HEK293 (cell line): Measurements from ENCODE around the gene CAP1.

ENCODE experiments used
- CTCF ChIA-PET: fragments of 350-600 bp; formaldehyde crosslinking; extraction: SDS; loops from one replicate; lab custom pipeline; 2021; ENCODE audit warnings: antibody characterized with exemption; lab: Yijun Ruan, JAX
- POLR2A ChIA-PET: fragments of 300-600 bp; formaldehyde crosslinking; extraction: SDS; loops from one replicate; lab custom pipeline; 2020; ENCODE audit warnings: antibody characterized with exemption, inconsistent platforms; lab: Yijun Ruan, JAX
- H3K27ac ChIP-seq: fragments of 200-500 bp; sonication (Bioruptor generic); 2 replicates; pipeline ENCODE4 v1.5.1; 2014; ENCODE audit warnings: low read depth, low read length, control low read depth, inconsistent platforms; ENCODE audit errors: extremely low read depth
- H3K36me3 ChIP-seq, 2 experiments: fragments of 200-500 bp in 1 of 2; sonication (Bioruptor generic) in 1 of 2; 1 replicate in 1 of 2; 2 replicates in 1 of 2; pipeline ENCODE4 v1.5.1; 2014 to 2017; ENCODE audit warnings: inconsistent platforms in 2 of 2, low read length in 2 of 2; ENCODE audit not compliant: control insufficient read depth in 2 of 2, insufficient read depth in 1 of 2
- H3K4me1 ChIP-seq: fragments of 200-500 bp; sonication (Bioruptor generic); 2 replicates; pipeline ENCODE4 v1.5.1; 2014; ENCODE audit warnings: mild to moderate bottlenecking, low read length, inconsistent platforms; ENCODE audit not compliant: control insufficient read depth, insufficient read depth
- H3K4me3 ChIP-seq: 2 replicates; pipeline ENCODE4 v1.5.1; 2011; ENCODE audit warnings: low read depth, mild to moderate bottlenecking, control low read depth, low read length, moderate library complexity
- H3K9me3 ChIP-seq: fragments of 200-500 bp; sonication (Bioruptor generic); 2 replicates; pipeline ENCODE4 v1.5.1; 2014; ENCODE audit warnings: low read depth, low read length, inconsistent platforms; ENCODE audit not compliant: control insufficient read depth, insufficient read depth
- EGR2 ChIP-seq: fragments of 450-650 bp; formaldehyde crosslinking; IDR thresholded peaks from 2 replicates; pipeline ENCODE4 v1.5.1; 2016; ENCODE audit warnings: low read depth, missing biosample characterization, missing genetic modification characterization
- IKZF3 ChIP-seq: fragments of 450-650 bp; IDR thresholded peaks from 2 replicates; pipeline ENCODE4 v1.5.0; 2018; ENCODE audit warnings: missing biosample characterization, mild to moderate bottlenecking, missing genetic modification characterization, moderate library complexity
- OVOL3 ChIP-seq: fragments of 450-650 bp; formaldehyde crosslinking; IDR thresholded peaks from 2 replicates; pipeline ENCODE4 v1.5.1; 2016; ENCODE audit warnings: missing biosample characterization, missing genetic modification characterization
- SP3 ChIP-seq: fragments of 450-650 bp; formaldehyde crosslinking; IDR thresholded peaks from 2 replicates; pipeline ENCODE4 v1.5.1; 2016; ENCODE audit warnings: missing biosample characterization, missing genetic modification characterization
- TCF7L2 ChIP-seq: IDR thresholded peaks from 2 replicates; pipeline ENCODE4 v1.6.1; 2011; ENCODE audit warnings: low read depth, mild to moderate bottlenecking, inconsistent platforms, low read length, moderate library complexity, borderline replicate concordance
- WT1 ChIP-seq: fragments of 450-650 bp; formaldehyde crosslinking; IDR thresholded peaks from 2 replicates; pipeline ENCODE4 v1.5.1; 2016; ENCODE audit warnings: missing biosample characterization, missing genetic modification characterization
- ZBTB17 ChIP-seq: fragments of 450-650 bp; formaldehyde crosslinking; IDR thresholded peaks from 2 replicates; pipeline ENCODE4 v1.5.1; 2016; ENCODE audit warnings: missing biosample characterization, missing genetic modification characterization
- ZBTB48 ChIP-seq: fragments of 450-650 bp; formaldehyde crosslinking; IDR thresholded peaks from 2 replicates; pipeline ENCODE4 v1.5.1; 2016; ENCODE audit warnings: missing biosample characterization, missing genetic modification characterization
- ZFP37 ChIP-seq: fragments of 450-650 bp; formaldehyde crosslinking; IDR thresholded peaks from 2 replicates; pipeline ENCODE4 v1.5.1; 2016; ENCODE audit warnings: missing biosample characterization, missing genetic modification characterization
- ZNF146 ChIP-seq: fragments of 450-650 bp; formaldehyde crosslinking; IDR thresholded peaks from 2 replicates; pipeline ENCODE4 v1.5.1; 2016; ENCODE audit warnings: missing biosample characterization, missing genetic modification characterization
- ZNF175 ChIP-seq: fragments of 450-650 bp; formaldehyde crosslinking; IDR thresholded peaks from 2 replicates; pipeline ENCODE4 v1.5.1; 2016; ENCODE audit warnings: missing biosample characterization, missing genetic modification characterization
- ZNF341 ChIP-seq: fragments of 450-650 bp; formaldehyde crosslinking; IDR thresholded peaks from 2 replicates; pipeline ENCODE4; 2016; ENCODE audit warnings: low read depth, missing biosample characterization, missing genetic modification characterization
- ZNF521 ChIP-seq: fragments of 450-650 bp; formaldehyde crosslinking; IDR thresholded peaks from 2 replicates; pipeline ENCODE4 v1.5.1; 2017; ENCODE audit warnings: missing biosample characterization, mild to moderate bottlenecking, missing genetic modification characterization
- ZNF549 ChIP-seq: fragments of 450-650 bp; IDR thresholded peaks from 2 replicates; pipeline ENCODE4 v1.5.1; 2018; ENCODE audit warnings: missing biosample characterization, missing genetic modification characterization, mild to moderate bottlenecking, inconsistent platforms, moderate library complexity
- ZNF561 ChIP-seq: fragments of 450-650 bp; IDR thresholded peaks from 2 replicates; pipeline ENCODE4 v1.5.1; 2018; ENCODE audit warnings: missing biosample characterization, missing genetic modification characterization, borderline replicate concordance
- ZNF776 ChIP-seq: fragments of 450-650 bp; formaldehyde crosslinking; IDR thresholded peaks from 2 replicates; pipeline ENCODE4 v1.5.0; 2017; ENCODE audit warnings: missing biosample characterization, missing genetic modification characterization, borderline replicate concordance
- TF ChIP-seq, protein P1 (sequence below): fragments of 450-650 bp; formaldehyde crosslinking; IDR thresholded peaks from 2 replicates; pipeline ENCODE4 v1.5.1; 2017; ENCODE audit warnings: missing biosample characterization, missing genetic modification characterization
- TF ChIP-seq, protein P2 (sequence below): fragments of 450-650 bp; formaldehyde crosslinking; IDR thresholded peaks from 2 replicates; pipeline ENCODE4 v1.5.1; 2016; ENCODE audit warnings: missing biosample characterization, missing genetic modification characterization
- TF ChIP-seq, protein P3 (sequence below): fragments of 450-650 bp; formaldehyde crosslinking; IDR thresholded peaks from 2 replicates; pipeline ENCODE4 v1.5.1; 2016; ENCODE audit warnings: missing biosample characterization, missing genetic modification characterization, borderline replicate concordance

CAP1 gene

DNA sequence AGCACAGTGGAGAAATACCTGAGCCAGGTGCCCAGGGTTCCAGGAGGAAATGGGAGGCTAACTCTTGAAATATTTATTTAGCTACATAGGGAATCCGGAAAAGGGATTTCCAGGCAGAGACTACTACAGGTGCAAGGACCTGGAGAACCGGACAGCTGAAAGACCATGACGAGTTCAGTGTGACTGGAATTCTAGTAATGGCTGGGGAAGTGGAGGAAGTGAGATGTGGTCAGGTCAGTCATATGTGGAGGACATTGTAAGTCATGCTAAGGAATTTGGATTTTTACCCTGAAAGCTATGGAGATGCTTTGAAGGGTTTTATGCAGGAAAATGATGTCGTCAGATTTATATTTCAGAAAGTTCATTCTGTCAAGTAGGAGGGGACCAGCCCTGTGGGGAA lies 1.8 kb downstream of the CAP1 start (continued):
- TF ChIP-seq, protein P1, sequence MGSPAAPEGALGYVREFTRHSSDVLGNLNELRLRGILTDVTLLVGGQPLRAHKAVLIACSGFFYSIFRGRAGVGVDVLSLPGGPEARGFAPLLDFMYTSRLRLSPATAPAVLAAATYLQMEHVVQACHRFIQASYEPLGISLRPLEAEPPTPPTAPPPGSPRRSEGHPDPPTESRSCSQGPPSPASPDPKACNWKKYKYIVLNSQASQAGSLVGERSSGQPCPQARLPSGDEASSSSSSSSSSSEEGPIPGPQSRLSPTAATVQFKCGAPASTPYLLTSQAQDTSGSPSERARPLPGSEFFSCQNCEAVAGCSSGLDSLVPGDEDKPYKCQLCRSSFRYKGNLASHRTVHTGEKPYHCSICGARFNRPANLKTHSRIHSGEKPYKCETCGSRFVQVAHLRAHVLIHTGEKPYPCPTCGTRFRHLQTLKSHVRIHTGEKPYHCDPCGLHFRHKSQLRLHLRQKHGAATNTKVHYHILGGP (tag by site-specific recombination): no peak
- TF ChIP-seq ZBTB48 (tag by site-specific recombination) (no peak), ZNF146 (tag by site-specific recombination) (no peak), IKZF3 (tag by site-specific recombination) (no peak), ZNF175 (tag by site-specific recombination) (no peak), EGR2 (no peak), ZNF549 (tag by site-specific recombination) (no peak)
- TF ChIP-seq, protein P2, sequence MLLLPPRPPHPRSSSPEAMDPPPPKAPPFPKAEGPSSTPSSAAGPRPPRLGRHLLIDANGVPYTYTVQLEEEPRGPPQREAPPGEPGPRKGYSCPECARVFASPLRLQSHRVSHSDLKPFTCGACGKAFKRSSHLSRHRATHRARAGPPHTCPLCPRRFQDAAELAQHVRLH (tag by site-specific recombination): no peak

DNA sequence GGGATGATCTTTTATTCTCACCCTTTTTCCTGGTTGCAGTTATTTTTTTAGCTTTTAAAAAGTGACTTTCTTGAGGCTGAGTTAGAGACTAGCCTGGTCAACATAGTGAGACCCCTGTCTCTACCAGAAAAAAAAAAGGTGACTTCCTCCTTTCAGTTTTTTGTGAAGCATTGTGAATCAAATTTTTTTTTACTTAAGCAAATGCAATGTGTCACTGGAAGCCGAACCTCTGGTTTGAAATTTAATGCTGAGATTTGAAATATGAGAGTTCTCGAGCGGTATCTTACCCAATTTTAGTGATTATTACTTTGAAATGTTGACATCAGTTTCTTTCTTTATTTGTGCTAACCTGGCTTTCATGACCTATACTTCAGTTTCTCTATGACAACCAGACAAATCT lies 3.6 kb downstream of the CAP1 start:
- no peaks in the 10 kb centered on the region for H3K4me1 ChIP-seq
- ChIA-PET CTCF (no interaction called here), POLR2A (no interaction called here)
- H3K36me3 ChIP-seq: peaks cover 0 to 41% of the 10 kb centered on the region in 2 experiments
- no peak overlapping the region for H3K27ac ChIP-seq
- H3K4me3 ChIP-seq: no peak overlapping the region
- no peaks in the 10 kb centered on the region for H3K9me3 ChIP-seq
- TF ChIP-seq ZNF341 (no peak), ZNF521 (no peak), WT1 (tag by site-specific recombination) (no peak), ZFP37 (tag by site-specific recombination) (no peak), ZNF776 (tag by site-specific recombination) (no peak), ZBTB17 (no peak), ZNF561 (no peak)
- TF ChIP-seq, protein P3, sequence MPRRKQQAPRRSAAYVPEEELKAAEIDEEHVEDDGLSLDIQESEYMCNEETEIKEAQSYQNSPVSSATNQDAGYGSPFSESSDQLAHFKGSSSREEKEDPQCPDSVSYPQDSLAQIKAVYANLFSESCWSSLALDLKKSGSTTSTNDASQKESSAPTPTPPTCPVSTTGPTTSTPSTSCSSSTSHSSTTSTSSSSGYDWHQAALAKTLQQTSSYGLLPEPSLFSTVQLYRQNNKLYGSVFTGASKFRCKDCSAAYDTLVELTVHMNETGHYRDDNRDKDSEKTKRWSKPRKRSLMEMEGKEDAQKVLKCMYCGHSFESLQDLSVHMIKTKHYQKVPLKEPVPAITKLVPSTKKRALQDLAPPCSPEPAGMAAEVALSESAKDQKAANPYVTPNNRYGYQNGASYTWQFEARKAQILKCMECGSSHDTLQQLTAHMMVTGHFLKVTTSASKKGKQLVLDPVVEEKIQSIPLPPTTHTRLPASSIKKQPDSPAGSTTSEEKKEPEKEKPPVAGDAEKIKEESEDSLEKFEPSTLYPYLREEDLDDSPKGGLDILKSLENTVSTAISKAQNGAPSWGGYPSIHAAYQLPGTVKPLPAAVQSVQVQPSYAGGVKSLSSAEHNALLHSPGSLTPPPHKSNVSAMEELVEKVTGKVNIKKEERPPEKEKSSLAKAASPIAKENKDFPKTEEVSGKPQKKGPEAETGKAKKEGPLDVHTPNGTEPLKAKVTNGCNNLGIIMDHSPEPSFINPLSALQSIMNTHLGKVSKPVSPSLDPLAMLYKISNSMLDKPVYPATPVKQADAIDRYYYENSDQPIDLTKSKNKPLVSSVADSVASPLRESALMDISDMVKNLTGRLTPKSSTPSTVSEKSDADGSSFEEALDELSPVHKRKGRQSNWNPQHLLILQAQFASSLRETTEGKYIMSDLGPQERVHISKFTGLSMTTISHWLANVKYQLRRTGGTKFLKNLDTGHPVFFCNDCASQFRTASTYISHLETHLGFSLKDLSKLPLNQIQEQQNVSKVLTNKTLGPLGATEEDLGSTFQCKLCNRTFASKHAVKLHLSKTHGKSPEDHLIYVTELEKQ (tag by site-specific recombination): no peak
- TF ChIP-seq, protein P2 (tag by site-specific recombination): no peak

DNA sequence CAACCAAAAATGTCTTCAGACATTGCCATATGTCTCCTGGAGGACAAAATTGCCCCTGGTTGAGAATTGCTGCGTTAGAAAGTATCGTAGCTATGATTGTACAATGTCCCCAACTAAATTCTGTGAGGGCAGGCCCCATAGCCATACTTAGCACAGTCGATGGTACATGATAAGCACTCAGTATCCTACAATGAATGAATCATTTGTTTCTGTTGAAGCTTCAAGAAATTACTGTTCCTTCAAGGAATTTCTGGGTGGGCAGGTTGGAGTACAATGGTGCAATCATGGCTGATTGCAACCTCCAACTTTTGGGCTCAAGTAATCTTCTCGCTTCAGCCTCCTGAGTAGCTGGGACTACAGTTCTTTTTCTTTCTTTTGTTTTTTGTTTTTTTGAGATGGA lies 4.7 kb downstream of the CAP1 start:
- no peaks in the 10 kb centered on the region for H3K9me3 ChIP-seq
- H3K27ac ChIP-seq: no peak overlapping the region
- no peak overlapping the region for H3K4me3 ChIP-seq
- ChIA-PET CTCF (interaction anchor here (1.2 kb wide), 1 partner anchor 13 kb away, joined by 5 read pairs; no protein-coding TSS in a partner anchor), POLR2A (interaction anchor here (0.7 kb wide), 1 partner anchor 118 kb away, joined by 3 read pairs; no protein-coding TSS in a partner anchor)
- no peaks in the 10 kb centered on the region for H3K4me1 ChIP-seq
- TF ChIP-seq OVOL3 (tag by site-specific recombination): no peak
- TF ChIP-seq TCF7L2: no peak
- no peak for TF ChIP-seq SP3 (tag by site-specific recombination)
- H3K36me3 ChIP-seq: peaks cover 0 to 49% of the 10 kb centered on the region in 2 experiments
